ENCODE measurements around the gene GULP1. TPM values are rescaled to one million over a fixed set of nuclear protein-coding genes. Genes with fewer than 3 reads are reported as not detected.

The GULP1 gene
- total and polyA plus RNA-seq, 10 of the 15 experiments (the other 5 are each of a cell fraction or from before 2014, with no cell fraction given): 0.02 to 1.3 (median 0.15) TPM; not detected in 5

GRCh38 chr2:188280811-188281222, 10.9 kb upstream of the GULP1 start:
- in situ Hi-C loops (cut with MboI) (no loop called here), intact Hi-C loops (cut with micrococcal nuclease; ENCODE audit: unreplicated experiment) (no loop called here)
- ChIA-PET SMC1A (ENCODE audit: uncharacterized antibody, unreplicated experiment) (interaction anchor here (1.0 kb wide), 1 partner anchor 14 kb away, joined by 3 read pairs; no protein-coding TSS in a partner anchor), CTCF (no interaction called here), POLR2A (no interaction called here), RAD21 (ENCODE audit: unreplicated experiment) (no interaction called here)
- Histone ChIP-seq H3K9ac (ENCODE audit: control insufficient read depth, insufficient read depth, low read length) (no peak overlapping the region), H3K27me3 (replicated peaks in 1 of 2; ENCODE audit: control insufficient read depth in 2 of 2, insufficient read depth in 2 of 2, low read length in 1 of 2) (no peaks in the 10 kb centered on the region), H3K9me3 (replicated peaks; ENCODE audit: control insufficient read depth, insufficient read depth, low read length) (no peaks in the 10 kb centered on the region), H3K4me2 (ENCODE audit: control insufficient read depth, insufficient read depth) (no peak overlapping the region), H4K20me1 (ENCODE audit: control insufficient read depth, insufficient read depth) (no peaks in the 10 kb centered on the region), H3K79me2 (ENCODE audit: control insufficient read depth, insufficient read depth, low read length) (no peaks in the 10 kb centered on the region), H2AFZ (ENCODE audit: control insufficient read depth, low read depth, low read length) (no peak overlapping the region), H3K27ac (ENCODE audit: control insufficient read depth, insufficient read depth) (no peak overlapping the region), H3K36me3 (ENCODE audit: control insufficient read depth in 2 of 2, insufficient read depth in 2 of 2, low read length in 1 of 2) (no peaks in the 10 kb centered on the region), H3K4me1 (ENCODE audit: control insufficient read depth, insufficient read depth, low read length) (no peaks in the 10 kb centered on the region), H3K4me3 (no peak overlapping the region)
- FAIRE-seq: no peak
- no TSS peak for BruUV-seq (replicated peaks)
- TF ChIP-seq TAF1 (IDR thresholded peaks at IDR 0.05; ENCODE audit: borderline replicate concordance, low read depth, low read length) (no peak), SUPT20H (IDR thresholded peaks at IDR 0.05; ENCODE audit: borderline replicate concordance, control insufficient read depth, low read depth, low read length) (no peak), KAT2A (conservative IDR thresholded peaks at IDR 0.05; ENCODE audit: control insufficient read depth, low read depth, low read length) (no peak)
- no peak for ATAC-seq
- WGBS (ENCODE audit: insufficient coverage, insufficient replicate concordance, low lambda C conversion rate, missing lambda C conversion rate): 0% methylated on average over 2 of the region's 2 CpGs
- DNase-seq (ENCODE audit: low read depth, low spot score): no peak

DNA sequence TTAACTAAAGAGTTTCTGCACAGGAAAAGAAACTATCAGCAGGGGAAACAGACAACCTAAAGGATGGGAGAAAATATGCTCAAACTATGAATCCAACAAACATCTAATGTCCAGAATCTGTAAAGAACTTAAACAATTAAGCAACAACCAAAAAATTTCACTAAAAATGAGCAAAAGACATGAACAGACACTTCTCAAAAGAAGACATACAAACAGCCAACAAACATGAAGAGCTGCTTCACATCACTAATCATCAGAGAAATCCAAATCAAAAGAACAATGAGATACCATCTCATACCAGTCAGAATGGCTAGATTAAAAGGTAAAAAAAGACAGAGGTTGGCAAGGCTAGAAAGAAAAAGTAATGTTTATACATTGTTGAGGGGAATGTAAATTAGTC, 8.8 kb upstream of the GULP1 start:
- TF ChIP-seq TAF1 (IDR thresholded peaks at IDR 0.05; ENCODE audit: borderline replicate concordance, low read depth, low read length) (no peak), MYB (IDR thresholded peaks at IDR 0.05; ENCODE audit: borderline replicate concordance, low read depth, low read length) (no peak), ZBTB4 (CRISPR knock-in tag; IDR thresholded peaks at IDR 0.05) (no peak)
- TF ChIP-seq, protein P1, sequence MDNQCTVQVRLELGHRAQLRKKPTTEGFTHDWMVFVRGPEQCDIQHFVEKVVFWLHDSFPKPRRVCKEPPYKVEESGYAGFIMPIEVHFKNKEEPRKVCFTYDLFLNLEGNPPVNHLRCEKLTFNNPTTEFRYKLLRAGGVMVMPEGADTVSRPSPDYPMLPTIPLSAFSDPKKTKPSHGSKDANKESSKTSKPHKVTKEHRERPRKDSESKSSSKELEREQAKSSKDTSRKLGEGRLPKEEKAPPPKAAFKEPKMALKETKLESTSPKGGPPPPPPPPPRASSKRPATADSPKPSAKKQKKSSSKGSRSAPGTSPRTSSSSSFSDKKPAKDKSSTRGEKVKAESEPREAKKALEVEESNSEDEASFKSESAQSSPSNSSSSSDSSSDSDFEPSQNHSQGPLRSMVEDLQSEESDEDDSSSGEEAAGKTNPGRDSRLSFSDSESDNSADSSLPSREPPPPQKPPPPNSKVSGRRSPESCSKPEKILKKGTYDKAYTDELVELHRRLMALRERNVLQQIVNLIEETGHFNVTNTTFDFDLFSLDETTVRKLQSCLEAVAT (IDR thresholded peaks at IDR 0.05): no peak
- Histone ChIP-seq H3K9ac (ENCODE audit: control insufficient read depth, insufficient read depth, low read length) (no peak overlapping the region), H2AFZ (ENCODE audit: control insufficient read depth, low read depth, low read length) (no peak overlapping the region), H3K36me3 (ENCODE audit: control insufficient read depth in 2 of 2, insufficient read depth in 2 of 2, low read length in 1 of 2) (no peaks in the 10 kb centered on the region), H3K27ac (ENCODE audit: control insufficient read depth, insufficient read depth) (no peak overlapping the region), H3K4me2 (ENCODE audit: control insufficient read depth, insufficient read depth) (no peak overlapping the region), H4K20me1 (ENCODE audit: control insufficient read depth, insufficient read depth) (no peaks in the 10 kb centered on the region), H3K4me3 (no peak overlapping the region), H3K79me2 (ENCODE audit: control insufficient read depth, insufficient read depth, low read length) (no peaks in the 10 kb centered on the region), H3K4me1 (ENCODE audit: control insufficient read depth, insufficient read depth, low read length) (no peaks in the 10 kb centered on the region), H3K9me3 (replicated peaks; ENCODE audit: control insufficient read depth, insufficient read depth, low read length) (no peaks in the 10 kb centered on the region), H3K27me3 (replicated peaks in 1 of 2; ENCODE audit: control insufficient read depth in 2 of 2, insufficient read depth in 2 of 2, low read length in 1 of 2) (no peaks in the 10 kb centered on the region)
- POLR2A ChIA-PET: interaction anchor here (0.6 kb wide), 1 partner anchor 65 kb away, joined by 3 read pairs; no protein-coding TSS in a partner anchor
- ATAC-seq (no peak), DNase-seq (ENCODE audit: low read depth, low spot score) (no peak), FAIRE-seq (no peak)
- intact Hi-C loops (cut with micrococcal nuclease; ENCODE audit: unreplicated experiment) (no loop called here), in situ Hi-C loops (cut with MboI) (no loop called here)
- CTCF ChIA-PET: interaction anchor here (0.9 kb wide), 1 partner anchor 49 kb away, joined by 4 read pairs; no protein-coding TSS in a partner anchor
- SMC1A ChIA-PET (ENCODE audit: uncharacterized antibody, unreplicated experiment): no interaction called here
- BruUV-seq (replicated peaks): no TSS peak
- RAD21 ChIA-PET (ENCODE audit: unreplicated experiment): no interaction called here
